Fibroblast of the aortic adventitia (primary cell): Measurements from ENCODE around the gene MLEC. TPM values are rescaled to one million over a fixed set of nuclear protein-coding genes. Genes with fewer than 3 reads are reported as not detected.

Source experiments
- DNase-seq: peaks from one replicate; pipeline ENCODE4 v3.0.0-alpha.2; 2010; ENCODE audit warnings: low read depth
- H3K4me3 ChIP-seq: 2 replicates; pipeline ENCODE4 v1.5.1; 2011; ENCODE audit warnings: low read depth, mild to moderate bottlenecking, control low read depth, low read length, moderate library complexity
- CTCF ChIP-seq: IDR thresholded peaks from 2 replicates; pipeline ENCODE4 v1.5.1; 2011; ENCODE audit warnings: mild to moderate bottlenecking, low read length, control low read depth, inconsistent platforms; ENCODE audit not compliant: insufficient read depth
- total RNA-seq: library from RNA; depleted of rRNA; stranded (reverse); fragments of >200 nt; gene quantifications from 2 replicates; pipeline ENCODE4 v1.2.3, GENCODE V29; 2012; ENCODE audit warnings: low replicate concordance

The MLEC gene
- total RNA-seq, 1 donor = 77.1 TPM

DNA sequence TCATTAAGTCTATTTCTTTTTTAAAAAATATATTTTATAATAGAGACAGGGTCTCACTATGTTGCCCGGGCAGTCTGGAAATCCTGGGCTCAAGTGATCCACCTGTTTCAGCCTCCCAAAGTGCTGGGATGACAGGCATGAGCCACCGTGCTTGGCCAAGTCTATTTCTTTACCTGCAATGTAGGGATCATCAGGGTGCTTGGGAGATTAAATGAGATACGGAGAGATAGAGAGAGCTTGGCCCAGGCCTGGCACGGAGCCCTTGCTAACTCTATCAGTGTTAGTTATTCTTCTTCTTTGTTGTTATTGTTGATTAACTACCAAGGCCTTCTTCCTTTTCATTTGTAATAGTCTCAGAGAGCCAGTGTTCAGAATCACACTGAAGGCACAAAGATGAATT is 43.4 kb upstream of the MLEC start:
- no peak for DNase-seq
- no peak overlapping the region for H3K4me3 ChIP-seq
- no peak for TF ChIP-seq CTCF

- no peak for DNase-seq
- no peak overlapping the region for H3K4me3 ChIP-seq
- no peak for TF ChIP-seq CTCF
Observed at GRCh38 chr12:120646044-120646443, 40.9 kb upstream of the MLEC start.

DNA sequence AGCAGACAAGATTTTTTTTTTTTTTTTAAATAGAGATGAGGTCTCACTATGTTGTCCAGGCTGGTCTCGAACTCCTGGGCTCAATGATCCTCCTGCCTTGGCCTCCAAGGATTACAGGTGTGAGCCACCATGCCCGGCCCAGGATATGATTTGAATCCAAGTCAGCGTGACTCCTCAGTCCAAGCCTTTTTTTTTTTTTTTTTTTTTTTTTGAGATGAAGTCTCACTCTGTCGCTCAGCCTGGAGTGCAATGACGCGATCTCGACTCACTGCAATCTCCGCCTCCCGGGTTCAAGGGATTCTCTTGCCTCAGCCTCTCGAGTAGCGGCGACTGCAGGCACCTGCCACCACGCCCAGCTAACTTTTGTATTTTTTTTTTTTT is 39.6 kb upstream of the MLEC start:
- no peak for TF ChIP-seq CTCF
- no peak overlapping the region for H3K4me3 ChIP-seq
- DNase-seq = no peak

DNA sequence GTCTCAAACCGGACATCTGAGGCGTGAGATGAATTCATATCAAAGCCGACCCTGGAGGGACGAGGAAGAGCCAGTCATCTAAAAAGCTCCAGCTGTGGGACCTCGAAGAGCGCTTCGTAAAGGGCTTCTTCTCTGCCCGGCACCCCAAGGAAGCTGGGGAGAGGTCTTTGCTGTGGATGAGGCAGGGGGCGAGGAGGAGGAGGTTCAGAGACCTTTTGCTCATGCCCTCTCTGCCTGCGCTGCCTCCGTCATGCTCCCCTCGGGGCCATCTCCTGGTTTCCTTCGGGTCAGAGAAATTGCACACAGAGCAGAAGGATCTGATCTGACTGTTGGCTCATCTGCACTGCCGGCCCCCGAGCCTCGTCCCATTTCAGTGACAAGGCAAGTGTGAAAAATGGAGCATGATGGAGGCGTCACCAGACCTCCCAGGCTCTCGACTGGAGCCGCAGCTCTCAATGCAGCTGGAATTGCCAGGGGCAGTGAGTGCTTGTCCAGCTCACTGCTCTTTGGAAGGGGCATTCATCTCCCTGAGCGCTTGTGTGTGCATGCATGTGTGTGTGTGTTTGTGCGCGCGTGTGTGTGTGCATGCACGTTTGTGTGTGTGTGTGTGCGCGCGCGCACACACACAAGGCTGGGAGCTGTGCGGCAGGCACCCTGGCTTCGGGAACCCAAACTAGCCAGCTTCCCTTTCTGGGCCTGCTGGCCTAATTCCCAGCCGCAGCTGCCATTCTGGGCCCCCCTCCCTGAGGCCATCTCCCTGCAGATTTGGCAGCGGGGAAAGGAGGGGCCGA is 37.3 kb upstream of the MLEC start:
- no peak for DNase-seq
- H3K4me3 ChIP-seq = peak overlapping the region; percentile 28
- no peak for TF ChIP-seq CTCF

- DNase-seq = no peak
- H3K4me3 ChIP-seq = no peak overlapping the region
- TF ChIP-seq CTCF = no peak
Observed at GRCh38 chr12:120650233-120650690, 36.7 kb upstream of the MLEC start.

DNA sequence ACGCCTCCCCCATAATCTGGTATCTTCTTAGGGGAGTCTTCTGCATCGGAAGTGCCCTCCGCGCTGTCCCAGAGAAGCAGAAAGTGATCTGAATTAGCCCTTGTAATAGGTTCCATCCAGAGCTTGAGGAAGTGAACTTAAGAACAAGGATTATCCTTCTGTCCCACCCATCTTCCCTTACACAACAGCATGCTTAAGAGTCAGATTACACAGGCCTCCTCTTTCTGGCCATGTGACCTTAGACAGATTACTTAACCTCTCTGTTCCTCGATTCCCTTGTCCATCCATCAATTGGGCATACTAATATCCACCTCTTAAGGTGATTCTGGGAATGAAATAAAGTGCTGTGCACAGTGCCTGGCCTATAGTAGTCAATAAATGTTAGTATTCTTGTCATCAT is 35.1 kb upstream of the MLEC start:
- no peak for TF ChIP-seq CTCF
- DNase-seq = peak; percentile 42
- H3K4me3 ChIP-seq = no peak overlapping the region
